H1 (cell line): ENCODE results near the gene MGMT. TPM values are rescaled to one million over a fixed set of nuclear protein-coding genes. Genes with fewer than 3 reads are reported as not detected.

ENCODE experiments used
- CHD1 ChIP-seq: IDR thresholded peaks from 2 replicates; pipeline ENCODE4 v1.6.1; 2012; ENCODE audit warnings: low read depth, low read length, improper control_type of control experiment
- EZH2 ChIP-seq: fragments of 200-600 bp; sonication (generic); IDR thresholded peaks from 2 replicates; pipeline ENCODE4 v1.7.1; 2012; ENCODE audit warnings: low read depth, mild to moderate bottlenecking, moderate library complexity, low read length, inconsistent platforms; ENCODE audit not compliant: severe bottlenecking
- POLR2AphosphoS5 ChIP-seq: IDR thresholded peaks from 2 replicates; pipeline ENCODE4 v1.6.1; 2011; ENCODE audit warnings: low read depth, low read length
- RNF2 ChIP-seq: fragments of 200-900, 300-1000 bp; sonication (generic); IDR thresholded peaks from 2 replicates; pipeline ENCODE4 v1.7.1; 2016; ENCODE audit warnings: borderline replicate concordance, low read depth, mild to moderate bottlenecking, antibody characterized with exemption, low read length; ENCODE audit not compliant: poor library complexity, severe bottlenecking; ENCODE audit errors: missing control alignments
- polyA plus RNA-seq, 7 experiments: library from polyadenylated mRNA; depleted of rRNA in 3 of 7; stranded (reverse) in 5 of 7; unstranded in 2 of 7; fragments of >200 nt in 5 of 7; fragments of 200-250 nt in 2 of 7; gene quantifications; 1 replicate in 5 of 7; 2 replicates in 1 of 7; 4 replicates in 1 of 7; pipeline versions ENCODE4 v1.2.1 to v1.2.3, GENCODE V29; 2011 to 2013; ENCODE audit warnings: missing spikeins in 2 of 7, mixed read lengths in 2 of 7
- total RNA-seq: library from RNA; stranded (reverse); fragmentation: NEBNext Ultra II Directional; extraction: Animal tissue kit (Norgen Biotek cat#: 25700); gene quantifications from 2 replicates; pipeline ENCODE4 v1.2.1, GENCODE V29; 2021
- TF ChIP-seq, protein P1 (sequence below): IDR thresholded peaks from 2 replicates; pipeline ENCODE4 v1.6.1; 2012; ENCODE audit warnings: inconsistent platforms

Gene MGMT
- total and polyA plus RNA-seq, 2 of the 8 experiments (the other 6 are each of a cell fraction or from before 2014, with no cell fraction given) = 9.9 to 10.7 TPM

DNA sequence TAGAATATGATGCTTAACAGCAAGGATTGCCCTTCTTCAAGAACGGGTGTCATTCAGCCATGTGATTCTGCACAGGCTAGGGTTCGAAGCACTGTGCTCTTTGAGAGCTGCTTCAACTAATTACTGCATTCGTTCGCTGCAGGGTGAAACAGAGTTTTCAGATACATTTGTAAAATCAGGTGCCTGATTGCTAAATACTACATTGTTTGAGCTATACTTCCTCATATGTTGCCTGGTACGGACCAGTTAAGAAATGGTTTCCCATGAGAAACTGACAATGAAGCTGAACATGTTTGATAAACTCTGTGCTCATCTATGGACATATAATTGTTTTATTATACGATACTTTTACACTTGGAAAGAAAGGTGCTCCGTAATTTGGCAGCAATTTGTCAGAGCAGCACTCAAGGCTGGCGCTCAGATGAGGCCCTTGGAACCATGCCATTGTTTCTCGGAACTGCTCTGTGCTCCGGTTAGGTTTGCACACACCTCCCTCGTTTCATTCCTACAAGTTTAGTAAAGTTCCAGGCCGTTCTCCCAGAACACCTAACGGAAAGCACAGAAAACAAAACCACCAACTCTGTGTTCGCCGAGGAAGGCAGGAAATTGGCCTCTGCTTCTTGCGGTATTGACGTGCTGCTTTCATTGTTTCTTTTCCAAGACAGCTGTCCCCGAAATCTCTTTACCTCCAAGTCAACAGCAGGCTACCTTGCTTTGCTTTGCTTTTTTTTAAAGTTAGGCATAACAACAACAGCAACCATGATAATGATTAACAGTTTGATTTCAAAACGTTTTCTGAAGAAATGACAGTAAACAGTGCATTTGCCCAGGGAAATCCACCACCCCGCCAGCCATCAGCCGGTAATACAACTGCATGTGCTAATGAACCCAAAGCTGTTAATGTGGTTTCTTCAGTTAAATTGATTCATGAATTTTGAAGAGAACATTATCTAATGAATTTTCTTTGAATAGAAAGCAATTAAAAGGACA is 290.2 kb downstream of the MGMT start (continued):
- TF ChIP-seq EZH2 (no peak), POLR2AphosphoS5 (no peak), RNF2 (no peak), CHD1 (no peak)
- TF ChIP-seq, protein P1, sequence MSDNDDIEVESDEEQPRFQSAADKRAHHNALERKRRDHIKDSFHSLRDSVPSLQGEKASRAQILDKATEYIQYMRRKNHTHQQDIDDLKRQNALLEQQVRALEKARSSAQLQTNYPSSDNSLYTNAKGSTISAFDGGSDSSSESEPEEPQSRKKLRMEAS = no peak
